GM21367 (cell line): ENCODE data around the gene INPP5D.

Source experiments
- ATAC-seq: cut with Tn5 transposase; IDR thresholded peaks from one replicate; pipeline ENCODE4 v1.9.1; 2021; ENCODE audit not compliant: unreplicated experiment

Gene INPP5D

DNA sequence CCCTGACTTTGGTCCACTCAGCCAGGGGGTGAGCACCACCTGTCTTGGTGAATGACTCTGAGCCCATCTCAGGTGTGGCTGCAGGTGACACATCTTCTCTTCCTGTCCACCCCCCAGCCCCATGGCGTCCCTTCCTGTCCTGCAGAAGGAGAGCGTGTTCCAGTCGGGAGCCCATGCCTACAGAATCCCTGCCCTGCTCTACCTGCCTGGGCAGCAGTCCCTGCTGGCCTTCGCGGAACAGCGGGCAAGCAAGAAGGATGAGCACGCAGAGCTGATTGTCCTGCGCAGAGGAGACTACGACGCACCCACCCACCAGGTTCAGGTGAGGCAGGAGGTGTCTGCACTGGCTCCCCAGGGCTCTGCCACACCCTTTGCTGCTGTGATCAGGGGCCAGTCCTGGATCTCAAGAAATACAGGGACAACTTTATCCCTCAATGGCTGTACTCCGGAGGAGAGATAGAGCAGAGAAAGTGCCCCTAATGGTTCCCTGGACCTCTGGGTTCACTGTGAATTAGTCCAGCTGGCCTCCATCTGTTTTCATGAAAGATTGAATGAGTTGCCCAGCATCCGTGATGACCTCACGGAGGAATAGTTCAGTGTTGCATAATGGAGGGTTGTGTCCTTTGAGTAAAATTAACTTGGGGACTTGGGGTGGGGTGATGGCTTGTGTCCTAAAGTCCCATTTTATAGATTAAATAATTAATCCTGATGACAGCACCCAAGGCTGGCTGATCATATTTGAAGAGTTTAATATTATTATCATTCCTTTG, 27.4 kb upstream of the INPP5D start, which contains the start of gene NEU2:
Gene NEU2, plus strand, starts transcription at position 122 of the 770 bp plus-strand sequence. Its CDS starts 0 bp downstream, at position 122.
- ATAC-seq = no peak

DNA sequence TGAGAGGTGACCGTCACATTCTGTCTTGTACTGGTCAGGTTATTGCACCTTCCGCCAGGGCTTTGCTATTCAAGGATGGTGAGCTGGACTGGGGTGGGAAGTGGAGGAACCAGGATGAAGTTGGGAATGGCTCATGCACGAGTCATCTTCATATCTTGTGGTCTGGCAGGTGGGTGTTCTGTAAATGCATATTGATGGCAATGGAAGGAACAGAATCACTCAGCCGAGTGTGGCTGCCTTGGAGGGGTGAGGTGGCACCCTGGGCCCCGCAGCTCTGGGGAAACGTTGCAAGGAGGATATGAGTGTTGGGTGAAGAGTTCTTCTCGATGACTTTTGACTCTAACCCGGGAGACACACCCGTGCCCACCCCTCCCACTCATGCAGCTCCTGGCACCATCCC, 26.5 kb upstream of the INPP5D start:
- no peak for ATAC-seq

DNA sequence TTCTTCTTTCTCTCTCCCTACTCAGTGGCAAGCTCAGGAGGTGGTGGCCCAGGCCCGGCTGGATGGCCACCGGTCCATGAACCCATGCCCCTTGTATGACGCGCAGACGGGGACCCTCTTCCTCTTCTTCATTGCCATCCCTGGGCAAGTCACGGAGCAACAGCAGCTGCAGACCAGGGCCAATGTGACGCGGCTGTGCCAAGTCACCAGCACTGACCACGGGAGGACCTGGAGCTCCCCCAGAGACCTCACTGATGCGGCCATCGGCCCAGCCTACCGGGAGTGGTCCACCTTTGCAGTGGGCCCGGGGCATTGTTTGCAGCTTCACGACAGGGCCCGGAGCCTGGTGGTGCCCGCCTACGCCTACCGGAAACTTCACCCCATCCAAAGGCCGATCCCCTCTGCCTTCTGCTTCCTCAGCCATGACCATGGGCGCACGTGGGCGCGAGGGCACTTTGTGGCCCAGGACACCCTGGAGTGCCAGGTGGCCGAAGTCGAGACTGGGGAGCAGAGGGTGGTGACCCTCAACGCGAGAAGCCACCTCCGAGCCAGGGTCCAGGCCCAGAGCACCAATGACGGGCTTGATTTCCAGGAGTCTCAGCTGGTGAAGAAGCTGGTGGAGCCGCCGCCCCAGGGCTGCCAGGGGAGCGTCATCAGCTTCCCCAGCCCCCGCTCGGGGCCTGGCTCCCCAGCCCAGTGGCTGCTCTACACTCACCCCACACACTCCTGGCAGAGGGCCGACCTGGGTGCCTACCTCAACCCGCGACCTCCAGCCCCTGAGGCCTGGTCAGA, 25.9 kb upstream of the INPP5D start:
- ATAC-seq = no peak

DNA sequence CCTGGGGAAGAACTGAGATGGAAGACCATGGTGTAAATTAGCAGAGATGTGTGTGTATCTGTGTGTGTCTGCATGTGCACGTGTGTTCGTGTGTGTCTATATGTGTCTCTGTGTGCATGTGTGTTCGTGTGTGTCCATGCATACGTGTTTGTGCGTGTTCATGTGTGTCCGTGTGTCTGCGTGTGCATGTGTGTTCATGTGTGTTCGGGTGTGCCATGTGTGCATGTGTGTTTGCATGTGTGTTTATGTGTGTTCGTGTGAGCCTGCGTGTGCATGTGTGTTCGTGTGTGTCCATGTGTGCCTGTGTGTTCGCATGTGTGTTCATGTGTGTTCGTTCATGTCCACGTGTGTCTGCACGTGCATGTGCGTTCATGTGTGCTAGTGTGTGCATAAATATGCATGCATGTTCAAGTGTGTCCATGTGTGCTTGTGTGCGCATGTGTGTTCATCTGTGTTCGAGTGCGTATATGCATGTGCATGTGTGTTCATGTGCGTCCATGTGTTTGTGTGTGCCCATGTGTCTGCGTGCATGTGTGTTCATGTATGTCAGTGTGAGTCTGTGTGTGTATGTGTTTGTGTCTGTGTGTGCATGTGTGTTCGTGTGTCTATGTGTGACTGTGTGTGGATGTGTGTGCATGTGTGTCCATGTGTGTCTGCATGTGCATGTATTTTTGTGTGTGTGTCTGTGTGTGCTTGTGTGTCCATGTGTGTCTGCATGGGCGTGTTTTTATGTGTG, 24.5 kb upstream of the INPP5D start:
- no peak for ATAC-seq

DNA sequence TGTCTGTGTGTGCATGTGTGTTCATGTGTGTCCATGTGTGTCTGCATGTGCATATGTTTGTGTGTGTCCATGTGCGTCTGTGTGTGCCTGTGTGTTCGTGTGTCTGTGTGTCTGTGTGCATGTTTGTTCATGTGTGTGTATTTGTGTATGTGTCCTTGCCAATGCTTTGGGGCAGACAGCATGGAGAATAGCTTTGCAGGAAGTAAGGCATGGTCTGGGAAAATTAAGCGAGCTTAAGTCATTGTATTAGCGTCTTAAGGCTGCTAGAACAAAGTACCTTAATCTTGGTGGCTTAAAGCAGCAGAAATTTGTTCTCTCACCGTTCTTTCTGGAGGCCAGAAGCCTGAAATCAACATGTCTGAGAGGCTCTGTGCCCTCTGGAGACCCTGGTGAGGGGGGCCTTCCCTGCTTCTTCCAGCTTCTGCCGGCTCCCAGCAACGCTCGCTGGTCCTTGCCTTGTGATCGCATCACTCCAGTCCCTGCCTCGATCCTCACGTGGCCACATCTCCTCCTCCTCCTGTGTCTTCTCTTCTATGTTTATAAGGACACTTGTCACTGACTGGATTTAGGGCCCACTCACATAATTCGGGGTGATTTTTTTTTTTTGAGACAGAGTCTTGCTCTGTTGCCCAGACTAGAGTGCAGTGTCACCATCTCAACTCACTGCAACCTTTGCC, 23.8 kb upstream of the INPP5D start:
- no peak for ATAC-seq

DNA sequence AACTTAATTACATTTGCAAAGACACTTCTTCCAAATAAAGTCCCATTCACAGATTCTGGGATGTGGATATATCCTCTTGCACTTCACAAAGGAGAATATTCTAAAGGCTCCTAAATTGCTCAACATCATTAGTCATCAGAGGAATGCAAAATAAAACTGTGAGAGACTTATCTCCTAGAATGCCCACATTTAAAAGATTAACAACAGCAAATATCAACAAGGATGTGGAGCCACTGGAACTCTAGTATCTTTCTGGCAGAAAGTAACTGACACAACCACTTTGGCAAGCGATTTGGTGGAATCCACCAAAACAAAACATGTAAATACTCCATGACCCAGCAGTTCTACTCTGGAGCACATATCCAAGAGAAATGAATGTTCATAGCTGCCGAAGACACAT, 23.1 kb upstream of the INPP5D start:
- no peak for ATAC-seq

DNA sequence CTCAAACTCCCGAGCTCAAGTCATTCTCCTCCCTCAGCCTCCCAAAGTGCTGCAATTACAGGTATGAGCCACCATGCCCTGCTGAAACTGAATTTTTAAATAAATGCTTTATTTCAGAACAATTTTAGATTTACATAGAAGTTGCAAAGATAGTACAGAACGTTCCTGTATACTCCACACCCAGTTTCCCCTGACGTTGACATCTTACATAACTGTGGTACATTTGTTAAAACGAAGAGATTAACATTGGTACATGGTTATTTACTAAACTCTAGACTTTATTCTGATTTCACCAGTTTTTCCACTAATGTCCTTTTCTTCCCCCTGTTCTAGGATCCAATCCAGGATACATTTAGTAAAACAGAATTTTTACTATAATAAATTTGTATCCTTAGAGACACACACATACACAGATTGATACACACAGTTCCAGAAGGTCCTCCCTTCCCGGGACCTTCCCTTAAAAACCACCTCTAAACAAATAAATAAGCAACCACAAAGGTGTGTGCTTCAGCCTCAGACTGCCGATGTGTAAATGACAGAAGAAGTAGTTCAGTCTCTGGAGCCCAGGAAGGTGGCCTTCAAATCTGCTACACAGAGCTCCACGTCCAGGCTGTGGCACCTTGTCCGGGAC, 20.8 kb upstream of the INPP5D start:
- ATAC-seq = no peak

DNA sequence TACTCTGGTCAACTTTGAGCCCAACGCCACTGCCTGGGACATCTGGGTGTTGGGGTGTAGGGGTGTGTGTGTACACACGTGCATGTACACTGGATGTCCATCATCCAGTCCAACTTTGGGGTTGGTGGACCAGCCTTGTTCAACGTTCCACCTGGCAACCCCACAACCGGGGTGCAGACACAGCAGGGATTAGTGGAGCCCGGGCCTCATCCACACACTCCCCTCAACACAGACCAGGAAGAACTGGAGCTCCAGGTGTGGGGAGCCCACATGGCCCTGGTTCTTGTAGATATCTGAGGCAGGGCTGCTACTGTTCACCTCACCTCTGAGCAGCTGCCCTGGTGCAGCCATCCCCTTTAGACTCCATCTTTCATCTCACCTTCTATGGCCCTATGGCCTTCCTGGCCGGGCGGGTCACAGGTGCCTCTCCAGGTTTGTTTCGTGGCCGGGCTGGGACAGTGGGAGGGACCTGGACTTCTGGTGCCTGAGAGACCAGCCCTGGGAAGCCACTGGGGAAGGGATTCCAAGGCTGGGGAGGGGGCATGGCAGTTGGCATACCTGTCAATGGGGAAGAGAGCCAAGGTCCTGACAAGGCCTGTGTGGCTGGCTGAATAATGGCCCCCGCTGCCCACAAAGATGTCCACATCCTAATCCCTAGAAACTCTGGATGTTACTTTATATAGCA, 20.2 kb upstream of the INPP5D start:
- ATAC-seq = no peak

DNA sequence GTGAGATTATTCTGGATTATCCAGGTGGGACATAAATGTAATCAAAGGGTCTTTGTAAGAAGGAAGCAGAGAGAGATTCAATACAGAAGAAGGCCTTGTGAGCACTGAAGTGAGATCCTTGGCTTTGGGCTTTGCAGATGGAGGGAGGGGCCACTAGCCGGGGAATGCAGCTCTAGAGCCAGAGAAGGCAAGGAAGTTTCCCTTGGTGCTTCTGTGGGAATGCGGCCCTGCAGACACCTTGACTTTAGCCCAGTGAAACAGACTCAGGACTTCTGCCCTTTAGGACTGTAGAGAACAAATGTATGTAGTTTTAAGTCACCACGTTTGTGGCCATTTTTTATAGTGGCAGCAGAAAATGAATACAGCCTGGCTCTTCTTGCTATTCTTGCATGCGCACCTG, 19.6 kb upstream of the INPP5D start:
- ATAC-seq = no peak

DNA sequence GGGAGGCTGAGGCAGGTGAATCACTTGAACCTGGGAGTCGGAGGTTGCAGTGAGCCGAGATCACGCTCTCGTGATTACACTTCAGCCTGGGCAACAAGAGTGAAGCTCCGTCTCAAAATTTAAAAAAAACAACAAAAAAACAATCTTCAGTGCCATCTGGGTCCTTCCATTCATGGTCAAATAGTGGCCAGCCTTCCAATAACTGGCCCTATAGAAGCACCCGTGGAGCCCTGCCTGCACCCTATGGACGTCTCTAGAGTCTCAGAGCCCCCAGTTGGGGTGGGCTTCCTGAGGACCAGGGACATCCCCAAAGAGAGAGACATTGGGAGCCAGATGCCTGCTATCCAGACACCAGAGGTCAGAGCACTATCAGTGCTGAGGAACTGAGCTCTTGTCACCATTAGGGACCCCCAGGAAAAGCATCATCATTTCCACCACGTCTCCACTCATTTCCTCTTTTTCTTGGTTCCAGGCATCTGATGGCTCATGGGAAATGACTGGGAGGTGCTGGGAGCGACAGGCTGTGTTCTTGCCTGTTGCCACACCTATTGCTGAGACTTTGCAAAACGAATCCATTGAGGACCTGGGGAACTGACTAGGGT, 18.3 kb upstream of the INPP5D start:
- no peak for ATAC-seq

DNA sequence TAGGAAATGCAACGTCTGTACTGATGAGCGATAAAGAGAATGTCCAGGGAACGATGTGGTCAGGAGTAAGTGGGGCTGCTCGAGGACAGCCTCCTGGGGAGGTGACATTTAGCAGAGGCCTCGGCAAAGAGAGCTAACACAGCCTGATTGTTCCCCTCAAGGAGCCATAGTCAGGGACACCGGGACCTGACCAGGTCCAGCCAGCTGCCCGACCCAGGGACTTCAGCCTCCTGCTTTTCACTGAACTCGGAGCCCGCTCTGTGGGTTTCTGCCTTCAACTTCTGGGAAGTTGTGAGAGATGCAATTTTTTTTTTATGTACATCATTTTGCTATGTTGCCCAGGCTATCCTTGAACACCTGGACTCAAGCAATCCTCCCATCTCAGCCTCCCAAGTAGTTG, 17.6 kb upstream of the INPP5D start:
- no peak for ATAC-seq

DNA sequence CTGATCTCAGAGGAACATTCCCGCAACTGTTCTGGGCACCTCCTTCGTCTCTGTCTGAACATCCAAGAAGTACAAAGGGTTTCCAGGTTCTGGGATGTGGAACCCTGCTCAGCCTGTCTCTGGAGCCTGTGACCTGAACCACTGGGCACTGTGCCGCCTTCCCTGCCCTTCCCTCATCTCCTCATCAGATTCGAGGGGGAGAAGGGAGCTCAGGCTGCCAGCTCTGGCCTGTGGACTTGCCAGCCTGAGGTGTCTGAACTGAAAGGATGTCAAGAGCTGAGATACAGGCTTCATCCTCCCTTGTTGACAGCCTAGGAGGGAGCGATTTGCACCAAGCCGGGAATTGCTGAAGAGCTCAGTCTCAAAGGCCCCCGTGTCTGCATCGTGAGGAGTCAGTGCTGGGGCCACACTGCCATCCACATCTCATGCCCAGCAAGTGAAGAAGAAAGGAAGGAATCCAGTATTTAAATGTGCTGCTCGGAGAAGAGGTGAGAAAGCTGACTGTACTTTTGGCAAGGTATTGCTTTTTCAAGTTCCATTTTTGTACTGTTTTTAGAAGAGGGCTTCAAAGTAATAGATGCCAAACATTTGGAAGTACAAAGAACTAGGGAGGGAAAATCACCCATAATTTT, 15.1 kb upstream of the INPP5D start:
- no peak for ATAC-seq

DNA sequence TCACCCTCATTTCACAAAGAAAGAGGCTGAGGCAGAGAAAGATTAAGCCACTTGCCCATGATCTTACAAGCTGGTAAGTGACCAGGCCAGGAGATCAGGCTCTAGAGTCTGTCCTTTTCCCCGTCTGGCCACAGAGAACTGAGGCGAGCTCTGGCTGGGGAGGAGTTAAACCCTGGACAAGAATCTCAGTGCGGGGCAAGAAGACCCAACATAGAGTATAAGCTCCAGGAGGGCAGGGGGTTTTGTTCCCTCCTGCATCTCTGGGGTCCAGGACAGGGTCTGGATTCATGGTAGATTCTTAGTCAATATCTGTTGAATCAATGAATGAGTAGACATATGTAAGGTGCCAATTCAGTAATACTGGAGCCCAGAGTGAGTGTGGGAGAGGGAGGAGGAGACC, 12.9 kb upstream of the INPP5D start:
- no peak for ATAC-seq

DNA sequence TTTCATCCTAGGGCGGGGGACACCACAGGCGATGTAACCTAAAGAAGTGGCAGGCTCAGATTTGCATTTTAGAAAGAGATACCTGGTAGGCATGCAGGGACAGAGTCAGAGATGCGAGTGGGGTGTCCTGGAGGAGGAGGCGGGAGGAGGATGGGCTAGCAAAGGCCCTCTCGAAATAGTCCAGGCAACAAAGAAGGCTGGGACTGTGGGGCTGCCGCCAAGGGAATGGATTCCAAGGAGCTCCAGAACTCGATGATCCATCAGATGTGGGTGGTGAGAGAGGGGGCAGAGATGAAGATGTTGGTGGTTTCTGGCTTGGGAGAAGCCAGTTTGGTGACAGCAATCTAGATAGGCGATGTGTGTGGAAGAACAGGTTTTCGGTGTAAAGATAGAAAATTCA, 12.5 kb upstream of the INPP5D start:
- no peak for ATAC-seq

DNA sequence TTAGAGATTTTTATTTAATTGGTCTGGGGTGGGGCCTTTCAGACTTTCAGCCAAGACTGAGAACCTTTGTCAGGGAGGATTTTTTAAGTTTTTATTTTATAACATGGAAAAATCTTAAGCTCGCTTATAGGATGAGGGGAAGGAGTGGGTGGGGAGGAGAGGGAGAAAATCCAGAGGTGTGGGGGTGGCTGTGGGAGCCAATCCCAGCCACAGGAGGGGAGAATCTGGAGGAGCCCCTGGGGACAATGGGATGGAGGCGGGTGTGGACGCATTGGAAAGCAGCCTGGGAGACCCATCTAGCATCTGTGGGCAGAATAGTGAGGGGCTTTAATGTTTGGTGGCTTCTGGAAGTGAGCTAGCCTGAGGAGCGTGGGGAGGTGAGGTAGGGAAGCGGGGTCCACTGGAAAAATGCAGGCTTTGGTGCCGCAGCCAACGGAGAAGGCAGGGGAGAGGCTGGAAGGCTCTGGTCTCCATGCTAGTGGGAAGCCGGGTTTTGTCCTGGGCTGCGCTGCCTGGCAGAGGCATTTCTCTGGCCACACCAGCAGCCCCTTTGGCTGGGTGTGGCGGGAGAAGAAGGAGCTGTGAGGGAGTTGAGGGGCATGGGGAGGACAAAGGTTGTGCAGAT, 11.5 kb upstream of the INPP5D start:
- no peak for ATAC-seq

DNA sequence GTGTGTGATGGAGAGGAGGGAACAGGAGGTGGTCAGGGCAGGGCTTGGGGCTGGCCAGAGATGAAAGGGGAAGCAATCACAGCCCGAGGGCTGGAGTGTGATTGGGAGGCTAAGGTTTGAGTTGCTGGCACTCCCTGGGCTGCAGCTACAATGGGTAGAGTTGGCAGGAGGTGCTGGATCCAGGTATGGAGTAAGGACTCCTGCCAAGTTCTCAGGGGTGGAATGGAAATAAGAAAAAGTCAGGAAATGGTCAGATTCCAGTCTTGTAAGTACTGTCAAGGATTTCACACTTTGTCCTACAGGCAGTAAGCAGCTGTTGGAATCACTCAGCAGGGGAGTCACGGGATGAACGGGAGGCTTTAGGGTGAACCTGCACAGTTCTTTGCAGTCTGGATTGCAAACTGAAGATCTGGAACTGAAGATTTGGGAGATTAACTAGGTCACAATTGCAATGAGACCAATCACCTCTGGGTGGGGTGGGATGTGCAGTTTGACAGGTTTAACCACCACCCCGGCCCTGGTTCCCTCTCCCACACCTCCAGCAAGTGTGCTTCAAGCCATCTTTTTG, 10.9 kb upstream of the INPP5D start:
- ATAC-seq = no peak

DNA sequence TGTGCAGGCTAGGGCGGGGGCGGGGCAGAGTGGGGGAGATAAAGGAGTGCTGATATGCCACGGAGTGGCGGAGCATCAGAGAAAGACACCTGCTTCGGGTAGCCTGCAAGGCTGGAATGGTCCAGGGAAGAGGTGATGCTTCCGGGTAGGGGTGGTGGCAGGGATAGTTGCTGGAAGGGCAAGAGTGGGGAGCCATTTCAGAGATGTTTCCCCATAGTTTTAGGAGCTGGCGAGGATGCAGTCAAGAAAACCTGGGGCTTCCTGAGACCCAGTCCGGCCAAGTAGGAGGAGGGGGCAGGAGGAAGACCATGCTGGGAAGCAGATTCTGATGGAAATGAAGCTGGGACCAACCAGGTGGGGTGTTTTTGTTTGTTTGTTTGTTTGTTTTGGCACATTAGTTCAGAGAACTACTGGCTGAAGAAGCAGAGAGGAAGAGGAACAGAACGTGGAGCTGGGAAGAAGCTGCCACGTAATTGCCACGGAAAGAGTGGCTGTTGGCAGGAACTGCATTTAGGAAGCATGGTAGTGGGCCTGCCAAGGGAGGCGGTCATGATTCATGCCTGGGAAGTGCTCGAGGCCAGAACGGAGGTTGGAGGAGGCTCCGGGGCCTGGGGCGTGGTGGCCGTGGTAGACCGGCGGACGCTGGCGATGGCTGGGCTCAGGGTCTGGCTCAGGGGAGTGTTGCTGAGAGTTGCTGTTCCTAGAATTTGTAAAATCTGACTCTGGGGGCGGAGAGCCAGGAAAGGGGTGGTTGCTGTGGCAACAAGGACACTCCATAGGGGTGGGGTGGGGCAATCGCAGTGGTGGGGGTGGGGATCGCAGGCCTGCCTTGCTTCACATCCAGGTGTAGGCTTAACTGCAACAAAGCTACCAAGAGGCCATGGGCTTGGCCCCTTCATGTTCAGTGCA, 8.6 kb upstream of the INPP5D start:
- no peak for ATAC-seq
